Measurements from ENCODE around the gene STK39.

The STK39 gene

DNA sequence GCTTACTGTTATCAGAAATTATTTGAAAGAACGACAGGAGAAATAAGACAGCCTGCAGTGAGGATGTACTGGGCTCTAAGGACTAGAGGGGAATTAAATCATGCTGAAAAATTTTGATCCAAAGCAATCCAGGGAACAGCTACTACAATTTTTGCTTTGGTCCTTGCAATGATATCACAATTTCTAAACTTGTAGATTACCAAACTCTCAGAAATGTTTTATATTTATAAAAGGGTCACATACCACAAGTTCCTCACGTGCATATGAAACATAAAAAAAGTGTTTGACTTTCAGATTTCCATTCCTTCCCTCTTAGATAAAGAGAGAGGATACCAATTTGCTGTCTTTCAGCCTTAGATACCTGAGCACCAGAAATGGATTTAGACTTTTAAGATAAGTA, 261.2 kb downstream of the STK39 start:
- DNase-seq: no peak

- DNase-seq: no peak
Observed at GRCh38 chr2:167981945-167982344, 265.4 kb downstream of the STK39 start.

DNA sequence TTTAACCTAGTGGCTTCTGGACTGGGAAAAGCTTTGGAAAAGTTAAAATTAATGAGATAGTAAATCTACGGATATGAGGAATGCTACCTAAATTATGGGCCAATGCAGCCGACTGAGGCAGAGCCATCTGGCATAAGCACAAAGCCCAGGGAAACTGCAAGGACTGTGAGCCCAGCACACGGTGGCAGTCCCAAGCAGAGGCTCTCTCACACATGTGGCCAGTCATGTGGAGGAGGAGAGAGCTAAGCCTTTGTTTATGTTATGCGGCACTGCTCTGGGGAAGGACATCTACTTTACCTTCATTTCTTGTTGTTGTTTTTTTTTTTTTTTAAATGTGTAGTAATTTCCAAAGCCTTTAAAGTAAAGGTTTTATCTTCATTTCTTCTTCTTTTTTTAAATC, 267.0 kb downstream of the STK39 start:
- DNase-seq: no peak

DNA sequence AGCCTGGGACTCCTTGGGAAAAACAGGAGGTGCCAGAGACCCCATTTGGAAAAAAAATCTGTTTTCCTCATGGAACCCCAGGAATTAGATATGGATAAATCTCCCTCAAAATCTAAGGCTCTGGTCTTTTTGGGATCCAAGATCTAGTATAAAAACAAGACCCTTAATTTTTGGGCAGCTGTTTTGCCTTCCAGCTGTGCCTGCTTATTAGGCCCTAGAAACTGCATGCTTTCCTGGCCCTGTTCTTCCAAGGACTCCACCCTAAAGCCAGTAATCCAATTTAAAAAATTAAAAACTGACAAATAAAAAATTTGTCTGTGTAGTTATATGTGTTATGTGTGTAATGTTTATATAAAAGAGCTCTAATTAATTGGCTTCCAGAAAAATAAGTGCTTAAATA, 274.6 kb downstream of the STK39 start:
- no peak for DNase-seq

DNA sequence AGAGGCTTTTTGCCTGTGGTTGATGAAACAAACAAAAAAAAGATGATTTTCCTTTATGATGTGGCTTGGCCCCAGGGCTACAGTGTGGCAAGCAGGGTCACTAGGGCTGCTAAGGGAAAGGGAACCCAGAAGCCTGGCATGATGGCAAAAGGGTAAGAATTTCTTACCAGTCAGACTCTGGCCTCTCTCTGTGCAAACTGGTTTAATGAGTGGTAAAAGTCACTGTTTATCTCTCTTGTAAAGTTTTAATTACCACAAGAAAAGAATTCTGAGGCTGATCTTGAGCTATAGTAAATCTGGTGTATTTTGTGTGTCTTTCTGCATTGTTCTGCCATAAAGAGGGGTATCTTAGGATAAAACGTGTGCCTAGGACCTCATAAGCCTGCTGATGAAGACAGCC, 275.4 kb downstream of the STK39 start:
- no peak for DNase-seq

- no peak for DNase-seq
Observed at GRCh38 chr2:167966937-167967913, 280.2 kb downstream of the STK39 start.

DNA sequence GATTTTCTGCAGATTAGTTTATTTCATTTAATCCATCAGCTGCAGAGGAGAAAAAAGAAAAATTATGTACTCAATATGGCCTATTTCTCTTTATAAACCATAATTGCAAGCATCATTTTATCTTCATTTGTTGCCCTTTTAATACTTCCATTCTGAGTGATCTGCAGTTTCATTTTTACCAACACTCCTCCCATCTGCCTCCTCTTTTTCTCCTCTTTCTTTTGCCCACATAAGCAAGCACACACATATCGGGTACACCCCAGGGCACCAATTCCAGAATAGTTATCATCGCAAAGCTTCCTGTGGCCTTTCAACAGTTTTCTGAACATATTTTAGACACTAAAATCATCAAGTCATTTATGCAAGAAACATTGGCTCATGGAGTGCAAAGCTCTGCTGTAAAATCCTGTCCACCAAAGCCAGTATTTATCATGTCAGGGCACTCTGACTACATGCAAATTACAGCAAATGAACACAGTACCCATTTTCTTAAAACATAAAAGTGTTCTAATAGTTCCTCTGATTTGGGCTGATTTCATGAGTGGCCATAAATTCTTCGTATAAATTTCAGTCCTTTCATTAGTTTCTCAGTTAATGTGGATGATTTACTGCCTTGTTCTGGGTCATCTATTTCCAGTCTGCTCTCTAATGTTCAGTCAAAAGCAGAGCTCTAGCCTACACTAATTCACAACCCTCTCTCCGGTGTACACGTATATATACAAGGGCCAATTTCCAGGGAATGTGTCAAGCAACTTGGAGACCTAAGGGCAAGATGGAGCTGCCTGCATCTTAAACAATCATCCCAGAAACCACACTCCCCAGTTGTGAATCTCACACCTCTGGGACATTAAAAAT, 281.3 kb downstream of the STK39 start:
- DNase-seq: no peak

GRCh38 chr2:167964650-167965413, 282.6 kb downstream of the STK39 start:
- DNase-seq: no peak

GRCh38 chr2:167963899-167964649, 283.3 kb downstream of the STK39 start:
- no peak for DNase-seq

- DNase-seq: no peak
Observed at GRCh38 chr2:167962436-167963226, 284.8 kb downstream of the STK39 start.

- no peak for DNase-seq
Observed at GRCh38 chr2:167961536-167962048, 285.8 kb downstream of the STK39 start.

DNA sequence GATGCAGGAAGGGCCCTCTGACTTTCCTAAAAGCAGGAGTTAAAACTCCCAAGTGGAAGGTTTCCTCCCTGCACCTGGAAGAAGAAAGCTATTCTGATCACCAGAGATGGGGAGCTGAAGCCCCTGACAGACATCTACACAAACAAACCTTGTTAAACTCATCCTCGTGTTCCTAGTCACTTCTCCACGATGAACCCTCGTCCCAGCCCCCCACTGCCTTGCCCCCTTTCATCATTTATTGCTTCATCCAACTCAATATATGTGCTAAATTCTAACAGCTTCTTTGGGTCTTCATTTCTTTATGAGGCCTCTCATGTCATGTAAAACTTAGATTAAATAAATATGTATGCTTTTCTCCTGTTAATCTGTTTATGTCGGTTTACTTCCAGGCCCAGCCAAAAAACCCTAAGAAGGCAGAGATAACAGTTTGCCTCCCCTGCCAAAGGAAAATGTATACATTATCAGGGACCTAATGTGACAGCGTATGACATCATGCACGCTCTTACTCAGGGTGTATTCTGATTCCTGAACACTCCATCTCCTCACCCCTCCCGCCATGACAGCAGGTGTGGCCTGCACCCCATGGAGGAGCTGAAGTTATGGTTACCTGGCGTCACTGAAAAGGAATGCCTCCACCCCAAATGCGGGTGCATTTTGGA, 287.2 kb downstream of the STK39 start:
- DNase-seq: no peak

DNA sequence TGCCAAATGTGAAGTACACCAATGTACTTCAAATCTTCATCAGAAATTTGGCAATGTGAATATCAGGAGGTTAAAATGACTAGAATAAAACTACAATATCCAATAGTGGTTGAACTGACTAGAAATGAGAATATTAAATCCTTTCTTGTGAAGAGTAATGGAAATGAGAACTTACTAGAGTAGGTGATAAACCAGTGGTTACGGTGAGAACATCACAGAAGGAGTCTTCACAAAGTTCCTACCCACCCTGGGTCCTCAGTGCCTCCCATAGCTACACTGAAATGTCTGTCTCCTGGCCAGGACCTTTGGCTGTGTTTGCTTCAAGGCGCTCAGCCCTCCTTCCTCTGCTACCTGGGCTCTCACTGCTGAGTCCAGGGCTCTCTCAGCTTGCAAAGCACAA, 289.7 kb downstream of the STK39 start:
- DNase-seq: no peak

- no peak for DNase-seq
Observed at GRCh38 chr2:167955264-167955906, 292.0 kb downstream of the STK39 start.

DNA sequence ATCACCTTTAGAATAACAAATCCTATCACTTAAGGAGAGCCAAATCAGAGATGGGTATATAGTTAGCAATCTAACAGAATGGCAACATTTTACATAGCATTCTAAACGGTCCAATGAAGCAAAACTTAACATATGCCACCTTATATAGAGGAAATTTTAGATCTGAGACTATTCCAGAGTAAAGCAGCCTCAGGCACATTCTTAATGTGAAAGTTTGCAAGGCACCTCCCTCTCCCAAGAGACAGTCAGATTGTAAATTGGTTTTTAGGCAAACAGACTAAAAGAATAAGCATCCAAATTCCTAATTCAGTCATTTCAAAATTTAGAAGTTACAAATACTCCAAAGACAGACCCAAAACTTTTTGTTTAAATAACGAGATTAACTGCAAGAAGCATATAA, 292.9 kb downstream of the STK39 start:
- no peak for DNase-seq

GRCh38 chr2:167953776-167954175, 293.6 kb downstream of the STK39 start:
- DNase-seq: no peak

GRCh38 chr2:167950571-167950970, 296.8 kb downstream of the STK39 start:
- no peak for DNase-seq

DNA sequence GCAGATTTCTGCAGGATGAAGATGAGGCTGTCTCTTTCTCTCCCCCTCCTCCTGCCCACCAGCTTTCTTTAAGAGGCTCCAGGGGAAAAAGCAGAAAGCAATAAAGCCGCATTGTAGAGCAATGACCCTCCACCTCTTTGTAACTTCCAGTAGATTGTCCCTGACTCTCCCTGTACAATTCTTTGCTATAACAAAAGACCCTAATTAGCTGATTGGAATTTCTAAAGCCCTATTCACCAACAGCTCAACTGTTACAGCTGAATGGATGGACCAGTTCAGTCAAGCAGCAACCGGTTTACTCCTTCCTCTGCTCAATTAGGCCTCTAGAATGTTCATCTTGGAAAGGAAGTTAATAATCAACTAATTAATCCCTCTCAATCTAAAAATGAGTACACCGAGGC, 301.0 kb downstream of the STK39 start:
- DNase-seq: no peak

- no peak for DNase-seq
Observed at GRCh38 chr2:167945660-167946368, 301.6 kb downstream of the STK39 start.

Measured in SW 1271 (cell line).